ENCODE measurements around the gene SRSF12.

SRSF12 gene

DNA sequence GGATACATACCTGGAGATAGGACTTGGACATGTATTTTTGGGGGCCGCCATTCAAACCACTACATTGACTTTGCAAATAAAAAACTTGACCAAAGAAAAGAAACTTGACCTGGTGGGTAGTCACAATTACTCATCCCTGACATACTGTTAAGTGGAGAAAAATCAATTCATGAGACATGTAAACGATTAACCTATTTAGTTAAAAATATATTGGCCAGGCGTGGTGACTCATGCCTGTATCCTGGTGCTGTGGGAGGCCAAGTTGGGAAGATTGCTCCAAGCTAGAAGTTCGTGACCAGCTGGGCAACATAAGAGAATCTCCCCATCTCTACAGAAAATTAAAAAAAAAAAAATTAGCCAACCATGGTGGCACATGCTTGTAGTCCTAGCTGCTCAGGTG is 2.5 kb upstream of the SRSF12 start:
- Histone ChIP-seq H3K9ac (ENCODE audit: low read depth, low read length) (no peak overlapping the region), H3K4me3 (ENCODE audit: low read depth, low read length) (no peak overlapping the region), H3K27me3 (ENCODE audit: control insufficient read depth, insufficient read depth, low read length) (peaks cover 31% of the 10 kb centered on the region), H3K4me1 (ENCODE audit: control insufficient read depth, insufficient read depth, low read length) (no peaks in the 10 kb centered on the region), H3K36me3 (ENCODE audit: control insufficient read depth, insufficient read depth, low read length) (no peaks in the 10 kb centered on the region), H3K9me3 (ENCODE audit: control insufficient read depth, insufficient read depth, low read length) (no peaks in the 10 kb centered on the region)

DNA sequence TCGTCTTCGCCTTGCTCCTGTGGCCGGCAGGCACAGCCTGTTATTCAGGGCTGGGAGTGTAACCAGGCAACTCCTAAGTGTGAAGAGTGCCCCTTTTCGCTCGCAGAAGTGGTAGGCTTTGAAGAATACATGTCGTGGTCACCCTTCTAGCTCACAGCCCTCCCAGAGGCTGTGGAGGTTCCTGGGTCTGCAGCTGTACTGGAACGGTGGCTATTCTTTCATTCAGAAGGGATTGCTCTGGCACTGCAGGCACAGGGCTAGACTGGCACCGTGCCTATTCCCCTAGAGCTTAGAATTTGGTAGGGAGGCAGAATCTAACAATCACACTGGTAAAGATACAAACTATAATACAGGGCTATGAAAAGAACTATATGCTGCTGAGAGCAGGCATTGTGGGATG is 1.1 kb upstream of the SRSF12 start:
- Histone ChIP-seq H3K4me1 (ENCODE audit: control insufficient read depth, insufficient read depth, low read length) (no peaks in the 10 kb centered on the region), H3K36me3 (ENCODE audit: control insufficient read depth, insufficient read depth, low read length) (no peaks in the 10 kb centered on the region), H3K4me3 (ENCODE audit: low read depth, low read length) (peak overlapping the region; percentile 53), H3K9ac (ENCODE audit: low read depth, low read length) (no peak overlapping the region), H3K9me3 (ENCODE audit: control insufficient read depth, insufficient read depth, low read length) (no peaks in the 10 kb centered on the region), H3K27me3 (ENCODE audit: control insufficient read depth, insufficient read depth, low read length) (peaks cover 31% of the 10 kb centered on the region)

GRCh38 chr6:89116702-89117101 is 1.2 kb downstream of the SRSF12 start:
- peak overlapping the region; percentile 70 for H3K4me3 ChIP-seq (ENCODE audit: low read depth, low read length)
- H3K27me3 ChIP-seq (ENCODE audit: control insufficient read depth, insufficient read depth, low read length), result peaks cover 31% of the 10 kb centered on the region
- no peak overlapping the region for H3K9ac ChIP-seq (ENCODE audit: low read depth, low read length)

GRCh38 chr6:89111933-89112332 is 5.9 kb downstream of the SRSF12 start:
- Histone ChIP-seq H3K27me3 (ENCODE audit: control insufficient read depth, insufficient read depth, low read length) (peaks cover 6% of the 10 kb centered on the region), H3K9me3 (ENCODE audit: control insufficient read depth, insufficient read depth, low read length) (no peaks in the 10 kb centered on the region), H3K4me3 (ENCODE audit: low read depth, low read length) (no peak overlapping the region), H3K36me3 (ENCODE audit: control insufficient read depth, insufficient read depth, low read length) (no peaks in the 10 kb centered on the region), H3K4me1 (ENCODE audit: control insufficient read depth, insufficient read depth, low read length) (no peaks in the 10 kb centered on the region), H3K9ac (ENCODE audit: low read depth, low read length) (no peak overlapping the region)

More at GRCh38 chr6:89116702-89117101, 1.2 kb downstream of the SRSF12 start:
- Histone ChIP-seq H3K36me3 (ENCODE audit: control insufficient read depth, insufficient read depth, low read length) (no peaks in the 10 kb centered on the region), H3K4me1 (ENCODE audit: control insufficient read depth, insufficient read depth, low read length) (no peaks in the 10 kb centered on the region), H3K9me3 (ENCODE audit: control insufficient read depth, insufficient read depth, low read length) (no peaks in the 10 kb centered on the region)

- no peaks in the 10 kb centered on the region for H3K9me3 ChIP-seq (ENCODE audit: control insufficient read depth, insufficient read depth, low read length)
- no peak overlapping the region for H3K4me3 ChIP-seq (ENCODE audit: low read depth, low read length)
- H3K36me3 ChIP-seq (ENCODE audit: control insufficient read depth, insufficient read depth, low read length), result no peaks in the 10 kb centered on the region
- no peak overlapping the region for H3K9ac ChIP-seq (ENCODE audit: low read depth, low read length)
- H3K4me1 ChIP-seq (ENCODE audit: control insufficient read depth, insufficient read depth, low read length), result no peaks in the 10 kb centered on the region
- H3K27me3 ChIP-seq (ENCODE audit: control insufficient read depth, insufficient read depth, low read length), result no peaks in the 10 kb centered on the region
These were observed 7.6 kb downstream of the SRSF12 start for GRCh38 chr6:89110284-89110683.

DNA sequence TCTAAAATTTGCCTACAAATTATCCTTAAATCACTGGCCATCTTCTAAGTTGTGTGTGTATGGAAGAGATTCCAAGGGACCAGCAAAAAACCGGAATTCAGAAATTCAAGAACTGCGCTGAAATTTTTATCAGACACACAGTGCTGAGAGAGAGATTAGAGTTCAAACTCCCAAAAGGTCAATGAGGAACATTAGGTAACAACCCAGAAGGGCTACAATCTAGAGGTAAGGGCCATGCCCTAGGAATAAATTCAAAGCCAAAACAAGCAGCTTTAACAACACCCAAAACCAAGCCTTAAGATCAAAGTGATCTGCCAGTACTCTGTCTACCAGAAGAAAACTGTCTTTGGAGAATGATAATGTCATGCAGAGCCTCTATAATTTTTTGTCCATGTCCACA is 17.8 kb downstream of the SRSF12 start:
- peaks cover 5% of the 10 kb centered on the region for H3K36me3 ChIP-seq (ENCODE audit: control insufficient read depth, insufficient read depth, low read length)
- H3K9me3 ChIP-seq (ENCODE audit: control insufficient read depth, insufficient read depth, low read length), result no peaks in the 10 kb centered on the region
- no peak overlapping the region for H3K4me3 ChIP-seq (ENCODE audit: low read depth, low read length)
- H3K9ac ChIP-seq (ENCODE audit: low read depth, low read length), result no peak overlapping the region
- H3K27me3 ChIP-seq (ENCODE audit: control insufficient read depth, insufficient read depth, low read length), result no peaks in the 10 kb centered on the region
- H3K4me1 ChIP-seq (ENCODE audit: control insufficient read depth, insufficient read depth, low read length), result no peaks in the 10 kb centered on the region

- H3K27me3 ChIP-seq (ENCODE audit: control insufficient read depth, insufficient read depth, low read length), result no peaks in the 10 kb centered on the region
- H3K9ac ChIP-seq (ENCODE audit: low read depth, low read length), result no peak overlapping the region
- H3K4me3 ChIP-seq (ENCODE audit: low read depth, low read length), result no peak overlapping the region
- H3K4me1 ChIP-seq (ENCODE audit: control insufficient read depth, insufficient read depth, low read length), result no peaks in the 10 kb centered on the region
- no peaks in the 10 kb centered on the region for H3K9me3 ChIP-seq (ENCODE audit: control insufficient read depth, insufficient read depth, low read length)
- no peaks in the 10 kb centered on the region for H3K36me3 ChIP-seq (ENCODE audit: control insufficient read depth, insufficient read depth, low read length)
These were observed 19.4 kb downstream of the SRSF12 start for GRCh38 chr6:89098461-89098860.

- H3K9me3 ChIP-seq (ENCODE audit: control insufficient read depth, insufficient read depth, low read length), result no peaks in the 10 kb centered on the region
- no peak overlapping the region for H3K4me3 ChIP-seq (ENCODE audit: low read depth, low read length)
These were observed 30.0 kb downstream of the SRSF12 start for GRCh38 chr6:89087881-89088280.

GRCh38 chr6:89085409-89086205 is 32.3 kb downstream of the SRSF12 start:
- no peaks in the 10 kb centered on the region for H3K9me3 ChIP-seq (ENCODE audit: control insufficient read depth, insufficient read depth, low read length)
- H3K27me3 ChIP-seq (ENCODE audit: control insufficient read depth, insufficient read depth, low read length), result no peaks in the 10 kb centered on the region
- H3K4me1 ChIP-seq (ENCODE audit: control insufficient read depth, insufficient read depth, low read length), result peaks cover 26% of the 10 kb centered on the region
- no peak overlapping the region for H3K9ac ChIP-seq (ENCODE audit: low read depth, low read length)
- H3K36me3 ChIP-seq (ENCODE audit: control insufficient read depth, insufficient read depth, low read length), result no peaks in the 10 kb centered on the region
- H3K4me3 ChIP-seq (ENCODE audit: low read depth, low read length), result no peak overlapping the region

More at GRCh38 chr6:89087881-89088280, 30.0 kb downstream of the SRSF12 start:
- Histone ChIP-seq H3K9ac (ENCODE audit: low read depth, low read length) (no peak overlapping the region), H3K27me3 (ENCODE audit: control insufficient read depth, insufficient read depth, low read length) (no peaks in the 10 kb centered on the region), H3K36me3 (ENCODE audit: control insufficient read depth, insufficient read depth, low read length) (no peaks in the 10 kb centered on the region), H3K4me1 (ENCODE audit: control insufficient read depth, insufficient read depth, low read length) (peaks cover 21% of the 10 kb centered on the region)

GRCh38 chr6:89084954-89085353 is 32.9 kb downstream of the SRSF12 start:
- no peak overlapping the region for H3K4me3 ChIP-seq (ENCODE audit: low read depth, low read length)
- no peaks in the 10 kb centered on the region for H3K36me3 ChIP-seq (ENCODE audit: control insufficient read depth, insufficient read depth, low read length)
- peaks cover 23% of the 10 kb centered on the region for H3K4me1 ChIP-seq (ENCODE audit: control insufficient read depth, insufficient read depth, low read length)
- H3K9me3 ChIP-seq (ENCODE audit: control insufficient read depth, insufficient read depth, low read length), result no peaks in the 10 kb centered on the region
- H3K9ac ChIP-seq (ENCODE audit: low read depth, low read length), result no peak overlapping the region
- H3K27me3 ChIP-seq (ENCODE audit: control insufficient read depth, insufficient read depth, low read length), result no peaks in the 10 kb centered on the region

- H3K4me3 ChIP-seq (ENCODE audit: low read depth, low read length), result no peak overlapping the region
- no peak overlapping the region for H3K9ac ChIP-seq (ENCODE audit: low read depth, low read length)
These were observed 33.3 kb downstream of the SRSF12 start for GRCh38 chr6:89084542-89084941.

GRCh38 chr6:89082486-89082891 is 35.4 kb downstream of the SRSF12 start:
- Histone ChIP-seq H3K4me1 (ENCODE audit: control insufficient read depth, insufficient read depth, low read length) (peaks cover 20% of the 10 kb centered on the region), H3K36me3 (ENCODE audit: control insufficient read depth, insufficient read depth, low read length) (no peaks in the 10 kb centered on the region), H3K4me3 (ENCODE audit: low read depth, low read length) (peak overlapping the region; percentile 67), H3K9me3 (ENCODE audit: control insufficient read depth, insufficient read depth, low read length) (no peaks in the 10 kb centered on the region), H3K27me3 (ENCODE audit: control insufficient read depth, insufficient read depth, low read length) (no peaks in the 10 kb centered on the region), H3K9ac (ENCODE audit: low read depth, low read length) (peak overlapping the region; percentile 49)

More at GRCh38 chr6:89084542-89084941, 33.3 kb downstream of the SRSF12 start:
- no peaks in the 10 kb centered on the region for H3K27me3 ChIP-seq (ENCODE audit: control insufficient read depth, insufficient read depth, low read length)
- H3K4me1 ChIP-seq (ENCODE audit: control insufficient read depth, insufficient read depth, low read length), result peaks cover 21% of the 10 kb centered on the region
- no peaks in the 10 kb centered on the region for H3K9me3 ChIP-seq (ENCODE audit: control insufficient read depth, insufficient read depth, low read length)
- H3K36me3 ChIP-seq (ENCODE audit: control insufficient read depth, insufficient read depth, low read length), result no peaks in the 10 kb centered on the region

All from iPS-15b (cell line).